ENCODE data around the gene CDC73. TPM values are rescaled to one million over a fixed set of nuclear protein-coding genes. Genes with fewer than 3 reads are reported as not detected.
A peak's percentile ranks its signal among the peaks of the same experiment; 100 is the strongest.

The CDC73 gene
- total RNA-seq = 10 to 100 TPM; 55.6 to 63.3 TPM

GRCh38 chr1:193121616-193122593 lies at the start of gene CDC73:
Gene CDC73, plus strand, starts transcription at chr1:193122031. Its CDS starts 170 bp downstream, at chr1:193122201.
- Mint-ChIP-seq H3K4me3 (peak within 1 kb of the TSS; percentile 96), H3K9me3 (ENCODE audit: low read depth) (no peaks in the 10 kb centered on the region), H3K36me3 (peaks cover 21% of the 10 kb centered on the region), H3K27ac (peak within 1 kb of the TSS; percentile 97), H3K4me1 (peaks cover 57% of the 10 kb centered on the region), H3K27me3 (no peaks in the 10 kb centered on the region)
- ATAC-seq = peak; percentile 97
- DNase-seq = peak; percentile 98
- CTCF ChIA-PET = interaction anchor here (0.7 to 3.8 kb wide), 11 partner anchors 10 to 315 kb away, joined by 3 to 40 read pairs (median 4); partner anchors contain the start of genes GLRX2, RO60 and UCHL5

- CTCF ChIA-PET = no interaction called here
- H3K4me1 Mint-ChIP-seq = peaks cover 5% of the 10 kb centered on the region
These were observed 43.8 kb upstream of the CDC73 start for GRCh38 chr1:193077991-193078390.

GRCh38 chr1:193079187-193079586 lies 42.6 kb upstream of the CDC73 start:
- no peaks in the 10 kb centered on the region for H3K27me3 Mint-ChIP-seq
- no peak for ATAC-seq

More at GRCh38 chr1:193077991-193078390, 43.8 kb upstream of the CDC73 start:
- no peak for ATAC-seq
- Mint-ChIP-seq H3K4me3 (no peak overlapping the region), H3K27ac (no peak overlapping the region), H3K27me3 (no peaks in the 10 kb centered on the region), H3K36me3 (peaks cover 62% of the 10 kb centered on the region), H3K9me3 (ENCODE audit: low read depth) (peaks cover 3% of the 10 kb centered on the region)
- no peak for DNase-seq

GRCh38 chr1:193083365-193084088 lies 38.3 kb upstream of the CDC73 start:
- H3K9me3 Mint-ChIP-seq (ENCODE audit: low read depth) = no peaks in the 10 kb centered on the region
- H3K4me1 Mint-ChIP-seq = no peaks in the 10 kb centered on the region
- DNase-seq = no peak
- no peak overlapping the region for H3K27ac Mint-ChIP-seq
- peaks cover 50% of the 10 kb centered on the region for H3K36me3 Mint-ChIP-seq
- CTCF ChIA-PET = interaction anchor here (0.8 kb wide), 2 partner anchors 13 to 17 kb away, joined by 3 to 6 read pairs; no protein-coding TSS in a partner anchor
- H3K27me3 Mint-ChIP-seq = no peaks in the 10 kb centered on the region
- H3K4me3 Mint-ChIP-seq = no peak overlapping the region
- no peak for ATAC-seq

More at GRCh38 chr1:193079187-193079586, 42.6 kb upstream of the CDC73 start:
- CTCF ChIA-PET = interaction anchor here (0.7 to 1.3 kb wide), 2 partner anchors 9 to 196 kb away, joined by 3 to 5 read pairs; no protein-coding TSS in a partner anchor
- DNase-seq = no peak
- H3K4me3 Mint-ChIP-seq = no peak overlapping the region
- peaks cover 3% of the 10 kb centered on the region for H3K9me3 Mint-ChIP-seq (ENCODE audit: low read depth)
- peaks cover 67% of the 10 kb centered on the region for H3K36me3 Mint-ChIP-seq
- no peak overlapping the region for H3K27ac Mint-ChIP-seq
- H3K4me1 Mint-ChIP-seq = peaks cover 5% of the 10 kb centered on the region

GRCh38 chr1:193085263-193085662 lies 36.6 kb upstream of the CDC73 start:
- no peak overlapping the region for H3K27ac Mint-ChIP-seq
- DNase-seq (no peak), ATAC-seq (no peak)
- no peaks in the 10 kb centered on the region for H3K4me1 Mint-ChIP-seq
- no peaks in the 10 kb centered on the region for H3K9me3 Mint-ChIP-seq (ENCODE audit: low read depth)
- H3K36me3 Mint-ChIP-seq = peaks cover 41% of the 10 kb centered on the region
- CTCF ChIA-PET = interaction anchor here (1.0 to 1.5 kb wide), 3 partner anchors 14 to 20 kb away, joined by 3 to 4 read pairs (median 4); partner anchors contain the start of gene GLRX2
- no peak overlapping the region for H3K4me3 Mint-ChIP-seq
- H3K27me3 Mint-ChIP-seq = no peaks in the 10 kb centered on the region

GRCh38 chr1:193086342-193086741 lies 35.5 kb upstream of the CDC73 start:
- H3K36me3 Mint-ChIP-seq = peaks cover 38% of the 10 kb centered on the region
- ATAC-seq (no peak), DNase-seq (no peak)
- no peaks in the 10 kb centered on the region for H3K27me3 Mint-ChIP-seq
- H3K4me1 Mint-ChIP-seq = no peaks in the 10 kb centered on the region
- H3K9me3 Mint-ChIP-seq (ENCODE audit: low read depth) = no peaks in the 10 kb centered on the region
- CTCF ChIA-PET = interaction anchor here (1.5 kb wide), 1 partner anchor 16 kb away, joined by 4 read pairs; no protein-coding TSS in a partner anchor
- H3K27ac Mint-ChIP-seq = no peak overlapping the region
- no peak overlapping the region for H3K4me3 Mint-ChIP-seq

- Mint-ChIP-seq H3K4me3 (no peak overlapping the region), H3K36me3 (peaks cover 29% of the 10 kb centered on the region), H3K27me3 (no peaks in the 10 kb centered on the region), H3K27ac (no peak overlapping the region), H3K9me3 (ENCODE audit: low read depth) (no peaks in the 10 kb centered on the region), H3K4me1 (no peaks in the 10 kb centered on the region)
- ATAC-seq (no peak), DNase-seq (no peak)
- CTCF ChIA-PET = no interaction called here
These were observed 33.9 kb upstream of the CDC73 start for GRCh38 chr1:193087893-193088292.

- Mint-ChIP-seq H3K9me3 (ENCODE audit: low read depth) (no peaks in the 10 kb centered on the region), H3K27me3 (no peaks in the 10 kb centered on the region), H3K27ac (no peak overlapping the region), H3K4me3 (no peak overlapping the region), H3K36me3 (peaks cover 17% of the 10 kb centered on the region), H3K4me1 (no peaks in the 10 kb centered on the region)
- DNase-seq (no peak), ATAC-seq (no peak)
- CTCF ChIA-PET = interaction anchor here (1.3 kb wide), 1 partner anchor 13 kb away, joined by 4 read pairs; no protein-coding TSS in a partner anchor
These were observed 31.0 kb upstream of the CDC73 start for GRCh38 chr1:193090865-193091264.

GRCh38 chr1:193094112-193094511 lies 27.7 kb upstream of the CDC73 start:
- Mint-ChIP-seq H3K27me3 (no peaks in the 10 kb centered on the region), H3K4me1 (no peaks in the 10 kb centered on the region), H3K36me3 (peaks cover 20% of the 10 kb centered on the region), H3K9me3 (ENCODE audit: low read depth) (no peaks in the 10 kb centered on the region), H3K27ac (no peak overlapping the region), H3K4me3 (no peak overlapping the region)
- no peak for ATAC-seq
- CTCF ChIA-PET = no interaction called here
- no peak for DNase-seq

GRCh38 chr1:193102662-193103061 lies 19.2 kb upstream of the CDC73 start:
- peaks cover 11% of the 10 kb centered on the region for H3K36me3 Mint-ChIP-seq
- peaks cover 19% of the 10 kb centered on the region for H3K4me1 Mint-ChIP-seq
- DNase-seq (no peak), ATAC-seq (no peak)
- no peak overlapping the region for H3K27ac Mint-ChIP-seq
- no peaks in the 10 kb centered on the region for H3K9me3 Mint-ChIP-seq (ENCODE audit: low read depth)
- no peak overlapping the region for H3K4me3 Mint-ChIP-seq
- CTCF ChIA-PET = interaction anchor here (5.4 kb wide), 1 partner anchor 19 kb away, joined by 40 read pairs; the partner anchor contains the start of gene CDC73
- H3K27me3 Mint-ChIP-seq = no peaks in the 10 kb centered on the region

GRCh38 chr1:193103759-193104501 lies 17.9 kb upstream of the CDC73 start:
- H3K27me3 Mint-ChIP-seq = peaks cover 4% of the 10 kb centered on the region
- peak overlapping the region; percentile 88 for H3K4me3 Mint-ChIP-seq
- H3K36me3 Mint-ChIP-seq = peaks cover 11% of the 10 kb centered on the region
- H3K27ac Mint-ChIP-seq = peak overlapping the region; percentile 34
- no peaks in the 10 kb centered on the region for H3K9me3 Mint-ChIP-seq (ENCODE audit: low read depth)
- ATAC-seq = no peak
- no peak for DNase-seq
- CTCF ChIA-PET = interaction anchor here (0.8 to 5.4 kb wide), 5 partner anchors 9 to 45 kb away, joined by 3 to 40 read pairs (median 4); partner anchors contain the start of genes CDC73, RO60 and UCHL5
- peaks cover 19% of the 10 kb centered on the region for H3K4me1 Mint-ChIP-seq

GRCh38 chr1:193104502-193104906 lies 17.3 kb upstream of the CDC73 start:
- Mint-ChIP-seq H3K27me3 (peaks cover 8% of the 10 kb centered on the region), H3K4me1 (peaks cover 19% of the 10 kb centered on the region), H3K27ac (peak overlapping the region; percentile 71), H3K9me3 (ENCODE audit: low read depth) (no peaks in the 10 kb centered on the region), H3K4me3 (peak overlapping the region; percentile 88), H3K36me3 (peaks cover 10% of the 10 kb centered on the region)
- DNase-seq (peak; percentile 45), ATAC-seq (peak; percentile 49)
- CTCF ChIA-PET = interaction anchor here (0.9 to 5.4 kb wide), 5 partner anchors 11 to 46 kb away, joined by 4 to 40 read pairs (median 4); partner anchors contain the start of genes CDC73, RO60 and UCHL5

All from activated CD8-positive, alpha-beta memory T cell treated with anti-CD3 and anti-CD28 coated beads, Interleukin-2, amount 10 ng/mL, durations not matched to agents 7 days and 5 days (primary cell).